HG03558 (cell line): ENCODE data around the gene CSF1R.
"Not testable (repeated sequence)": the region's sequence is repeated elsewhere in the genome, so short reads cannot be mapped to it uniquely, and the experiment has no call there.

Experiments
- ATAC-seq: cut with Tn5 transposase; IDR thresholded peaks from one replicate; pipeline ENCODE4 v1.9.1; 2021; ENCODE audit warnings: moderate number of reproducible peaks; ENCODE audit not compliant: unreplicated experiment; ENCODE audit errors: extremely low read depth

The CSF1R gene

GRCh38 chr5:150105928-150106615 is 19.7 kb upstream of the CSF1R start:
- ATAC-seq, result no peak

GRCh38 chr5:150104550-150104870 is 18.2 kb upstream of the CSF1R start:
- ATAC-seq, result no peak

- no peak for ATAC-seq
Measured at GRCh38 chr5:150103678-150104549, 17.6 kb upstream of the CSF1R start.

GRCh38 chr5:150101023-150101422 is 14.7 kb upstream of the CSF1R start:
- no peak for ATAC-seq

- no peak for ATAC-seq
Measured at GRCh38 chr5:150097152-150097551, 10.8 kb upstream of the CSF1R start.

GRCh38 chr5:150092159-150092787 is 5.9 kb upstream of the CSF1R start:
- no peak for ATAC-seq

- ATAC-seq, result no peak
Measured at GRCh38 chr5:150085191-150085912, 1.0 kb downstream of the CSF1R start.

GRCh38 chr5:150084754-150085153 is 1.6 kb downstream of the CSF1R start:
- ATAC-seq, result not testable (repeated sequence)

GRCh38 chr5:150082889-150083288 is 3.5 kb downstream of the CSF1R start:
- ATAC-seq, result no peak

- ATAC-seq, result no peak
Measured at GRCh38 chr5:150082374-150082773, 4.0 kb downstream of the CSF1R start.

GRCh38 chr5:150081541-150082283 is 4.6 kb downstream of the CSF1R start:
- peak; percentile 73 for ATAC-seq

GRCh38 chr5:150080696-150081435 is 5.5 kb downstream of the CSF1R start:
- ATAC-seq, result no peak

- no peak for ATAC-seq
Measured at GRCh38 chr5:150079909-150080461, 6.4 kb downstream of the CSF1R start.

GRCh38 chr5:150078802-150079689 is 7.3 kb downstream of the CSF1R start:
- ATAC-seq, result no peak

- ATAC-seq, result no peak
Measured at GRCh38 chr5:150077996-150078801, 8.2 kb downstream of the CSF1R start.

GRCh38 chr5:150077060-150077459 is 9.3 kb downstream of the CSF1R start:
- no peak for ATAC-seq

GRCh38 chr5:150075806-150076205 is 10.5 kb downstream of the CSF1R start:
- no peak for ATAC-seq
